Effector memory CD8-positive, alpha-beta T cell (primary cell): ENCODE data around the gene ZNG1A.
"Not testable (repeated sequence)": the region's sequence is repeated elsewhere in the genome, so short reads cannot be mapped to it uniquely, and the experiment has no call there.

Experiments used
- ATAC-seq: fragments of 150-1000 bp; cut with Tn5 transposase; replicated peaks from 2 replicates; pipeline ENCODE4 v1.10.0; 2021; ENCODE audit warnings: mild to moderate bottlenecking, moderate library complexity
- DNase-seq, 3 experiments: peaks; one replicate each; pipeline ENCODE4 v3.0.0; 2021
- H3K27ac Mint-ChIP-seq, 2 donors: one replicate each; pipeline ENCODE4 v1.8.0; 2022; ENCODE audit warnings: mild to moderate bottlenecking in 2 of 2, mixed read lengths in 2 of 2, moderate library complexity in 2 of 2
- H3K27me3 Mint-ChIP-seq, 2 donors: one replicate each; pipeline ENCODE4 v1.8.0; 2022; ENCODE audit warnings: mixed read lengths in 2 of 2
- H3K36me3 Mint-ChIP-seq: one replicate; pipeline ENCODE4 v1.8.0; 2022; ENCODE audit warnings: mild to moderate bottlenecking, moderate library complexity, mixed read lengths; ENCODE audit not compliant: insufficient read depth
- H3K4me1 Mint-ChIP-seq, 2 donors: one replicate each; pipeline ENCODE4 v1.8.0; 2022; ENCODE audit warnings: low read depth in 2 of 2, mixed read lengths in 2 of 2
- H3K4me3 Mint-ChIP-seq, 2 donors: one replicate each; pipeline ENCODE4 v1.8.0; 2022; ENCODE audit warnings: mild to moderate bottlenecking in 2 of 2, mixed read lengths in 2 of 2, moderate library complexity in 2 of 2
- H3K9me3 Mint-ChIP-seq, 2 donors: one replicate each; pipeline ENCODE4 v1.8.0; 2022; ENCODE audit warnings: mixed read lengths in 2 of 2
- total RNA-seq, 9 experiments: gene quantifications; one replicate each; lab custom pipeline; 2026; lab: John Stamatoyannopoulos, UW

The ZNG1A gene
- 6.7 to 47.0 (median 18.7) reads per million in 9 experiments for total RNA-seq

DNA sequence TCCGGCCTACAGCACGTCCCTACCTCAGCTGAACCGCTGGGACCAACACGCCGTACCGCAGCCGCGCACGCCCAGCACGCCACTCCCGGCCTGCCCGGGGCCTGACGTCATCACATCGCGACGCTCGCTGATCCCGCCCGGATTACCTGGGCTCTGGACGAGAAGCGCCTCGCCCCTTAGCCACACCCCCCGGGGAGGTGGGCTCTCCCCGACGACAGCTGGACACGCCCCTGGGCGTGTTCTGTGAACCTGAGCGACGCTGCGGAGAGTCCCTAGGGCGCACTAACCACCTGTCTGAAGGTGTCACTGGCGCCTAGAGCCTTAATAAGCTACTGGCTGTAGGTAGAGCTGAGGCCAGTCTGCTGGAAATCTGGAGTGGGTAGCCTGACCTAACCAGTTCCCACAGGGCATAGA, at the start of gene ZNG1A:
Gene ZNG1A, minus strand, starts transcription at position 87 of the 414 bp plus-strand sequence. CDS start 87 bp downstream, outside the sequence.
- H3K27me3 Mint-ChIP-seq, H3K9me3 Mint-ChIP-seq, H3K4me1 Mint-ChIP-seq: not testable (repeated sequence)
- peak within 1 kb of the TSS; percentile 64 to 80 for H3K4me3 Mint-ChIP-seq
- peaks cover 10% of the 10 kb centered on the region for H3K36me3 Mint-ChIP-seq
- H3K27ac Mint-ChIP-seq = peak within 1 kb of the TSS; percentile 81 to 93
- DNase-seq = peak in 2 of 3 experiments; percentile 70 to 78
- ATAC-seq = peak; percentile 33

DNA sequence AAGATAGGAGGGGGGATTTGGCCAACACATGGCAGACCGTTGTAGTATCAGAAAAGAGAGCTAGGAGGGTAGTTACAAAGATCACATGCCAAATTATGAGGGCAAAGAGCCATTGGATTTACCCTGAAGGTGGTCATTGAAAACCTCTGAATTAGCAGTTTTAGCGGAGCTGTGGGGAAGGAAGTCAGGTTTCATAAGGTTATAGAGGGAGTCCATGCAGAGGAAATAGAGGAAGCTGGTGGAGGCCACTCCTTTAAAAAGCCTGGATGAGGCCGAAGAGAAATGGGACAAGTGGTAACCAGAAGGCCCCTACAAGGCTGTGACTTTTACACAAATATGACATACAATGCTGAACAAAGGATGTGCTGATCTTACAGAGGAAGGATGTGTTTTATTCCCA, 49.0 kb upstream of the ZNG1A start:
- H3K36me3 Mint-ChIP-seq = no peaks in the 10 kb centered on the region
- H3K27me3 Mint-ChIP-seq = no peaks in the 10 kb centered on the region
- DNase-seq (no peak), ATAC-seq (no peak)
- H3K4me3 Mint-ChIP-seq = no peak overlapping the region
- H3K9me3 Mint-ChIP-seq = no peaks in the 10 kb centered on the region
- H3K27ac Mint-ChIP-seq = no peak overlapping the region
- peaks cover 3 to 6% of the 10 kb centered on the region in 2 donors for H3K4me1 Mint-ChIP-seq

DNA sequence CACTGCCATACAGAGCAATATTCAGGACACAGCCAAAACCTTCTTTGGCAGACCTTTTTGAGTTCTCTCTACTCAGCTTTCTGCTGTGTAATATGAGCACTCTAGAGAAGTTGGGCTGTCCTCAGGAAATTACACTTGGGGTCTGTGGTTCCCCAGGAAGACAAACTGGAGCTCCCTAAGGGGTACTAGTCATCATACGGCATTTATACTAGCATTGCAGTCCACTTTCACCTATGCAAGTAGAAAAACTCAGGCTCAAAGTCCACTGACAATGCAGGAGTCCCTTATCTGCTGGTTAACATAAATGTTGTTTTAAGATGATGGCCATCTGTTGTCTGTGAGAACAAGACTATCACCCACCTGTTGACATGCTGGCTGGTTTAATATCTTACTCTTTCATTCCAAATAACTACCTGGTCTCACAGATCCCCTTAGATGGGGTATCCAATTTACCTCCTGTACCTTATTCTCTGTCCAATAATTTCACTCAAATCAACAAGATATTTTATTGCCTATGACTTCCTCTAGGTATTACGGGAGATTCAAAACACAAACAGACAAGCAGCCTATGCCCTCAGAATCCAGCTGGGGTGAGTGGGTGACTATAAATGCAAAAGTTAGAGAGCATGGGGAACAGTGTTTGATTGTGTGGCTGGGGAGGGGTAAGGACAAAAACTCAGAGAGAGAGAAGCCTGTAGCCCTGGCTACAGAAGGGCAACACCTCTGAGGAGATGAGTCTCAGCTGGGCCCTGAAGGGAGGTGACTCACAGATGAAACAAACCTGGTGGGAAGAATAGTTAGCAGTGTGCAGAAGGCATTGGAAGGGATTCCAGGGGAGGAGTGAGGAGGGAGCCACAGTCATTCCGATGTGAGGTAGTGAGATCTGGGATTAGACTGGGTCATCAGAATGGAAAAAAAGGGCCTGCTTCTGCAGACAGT, 46.0 kb upstream of the ZNG1A start:
- DNase-seq = no peak
- no peaks in the 10 kb centered on the region for H3K36me3 Mint-ChIP-seq
- H3K4me1 Mint-ChIP-seq = peaks cover 11 to 13% of the 10 kb centered on the region in 2 donors
- no peaks in the 10 kb centered on the region for H3K27me3 Mint-ChIP-seq
- no peaks in the 10 kb centered on the region for H3K9me3 Mint-ChIP-seq
- peak; percentile 75 for ATAC-seq
- H3K4me3 Mint-ChIP-seq = peak overlapping the region in 1 of 2 donors; percentile 4
- H3K27ac Mint-ChIP-seq = peak overlapping the region in 1 of 2 donors; percentile 23

DNA sequence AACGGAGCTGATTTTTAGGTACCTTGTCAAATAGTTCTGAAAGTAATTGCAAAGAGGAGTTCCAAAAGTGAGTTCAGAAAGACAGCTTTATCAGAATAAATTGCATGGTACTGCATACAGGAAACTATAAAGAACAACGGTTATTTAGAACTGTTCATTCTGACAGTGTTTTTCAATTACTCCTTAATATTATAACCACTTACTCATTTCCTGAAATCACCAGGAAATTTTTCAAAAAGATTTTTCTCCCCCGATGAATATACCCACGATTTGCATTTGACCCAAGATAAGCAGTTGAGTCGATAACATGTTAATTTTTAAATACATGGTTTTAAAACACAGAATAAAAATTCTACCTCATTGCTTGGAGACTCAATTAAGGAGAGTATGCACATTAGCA, 45.2 kb upstream of the ZNG1A start:
- no peak for ATAC-seq
- Mint-ChIP-seq H3K9me3 (no peaks in the 10 kb centered on the region), H3K4me3 (peak overlapping the region in 1 of 2 donors; percentile 4), H3K27me3 (no peaks in the 10 kb centered on the region), H3K27ac (peak overlapping the region in 1 of 2 donors; percentile 23), H3K36me3 (no peaks in the 10 kb centered on the region), H3K4me1 (peaks cover 11 to 13% of the 10 kb centered on the region in 2 donors)
- no peak for DNase-seq

DNA sequence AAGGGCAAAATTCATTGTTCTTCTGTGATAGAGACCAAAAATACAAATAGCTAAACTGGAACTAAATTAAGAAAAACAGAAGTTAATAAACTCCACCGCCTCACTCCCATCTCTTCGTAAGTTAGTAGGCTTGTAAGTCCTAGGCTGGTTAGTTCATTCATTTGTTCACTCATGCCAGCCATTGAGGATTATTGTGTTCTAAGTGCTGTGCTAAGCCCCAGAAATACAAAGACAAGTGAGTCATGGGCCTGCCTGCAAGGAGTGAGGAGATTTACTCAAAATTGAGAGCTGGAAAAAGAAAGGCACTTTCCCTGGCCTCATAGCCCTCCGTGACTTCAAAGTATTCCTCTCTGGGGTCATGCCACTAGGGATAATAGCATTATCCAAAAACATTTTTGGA, 44.3 kb upstream of the ZNG1A start:
- H3K9me3 Mint-ChIP-seq = no peaks in the 10 kb centered on the region
- ATAC-seq (no peak), DNase-seq (no peak)
- H3K36me3 Mint-ChIP-seq = no peaks in the 10 kb centered on the region
- H3K4me1 Mint-ChIP-seq = peaks cover 11 to 13% of the 10 kb centered on the region in 2 donors
- no peak overlapping the region for H3K27ac Mint-ChIP-seq
- no peak overlapping the region for H3K4me3 Mint-ChIP-seq
- H3K27me3 Mint-ChIP-seq = no peaks in the 10 kb centered on the region

DNA sequence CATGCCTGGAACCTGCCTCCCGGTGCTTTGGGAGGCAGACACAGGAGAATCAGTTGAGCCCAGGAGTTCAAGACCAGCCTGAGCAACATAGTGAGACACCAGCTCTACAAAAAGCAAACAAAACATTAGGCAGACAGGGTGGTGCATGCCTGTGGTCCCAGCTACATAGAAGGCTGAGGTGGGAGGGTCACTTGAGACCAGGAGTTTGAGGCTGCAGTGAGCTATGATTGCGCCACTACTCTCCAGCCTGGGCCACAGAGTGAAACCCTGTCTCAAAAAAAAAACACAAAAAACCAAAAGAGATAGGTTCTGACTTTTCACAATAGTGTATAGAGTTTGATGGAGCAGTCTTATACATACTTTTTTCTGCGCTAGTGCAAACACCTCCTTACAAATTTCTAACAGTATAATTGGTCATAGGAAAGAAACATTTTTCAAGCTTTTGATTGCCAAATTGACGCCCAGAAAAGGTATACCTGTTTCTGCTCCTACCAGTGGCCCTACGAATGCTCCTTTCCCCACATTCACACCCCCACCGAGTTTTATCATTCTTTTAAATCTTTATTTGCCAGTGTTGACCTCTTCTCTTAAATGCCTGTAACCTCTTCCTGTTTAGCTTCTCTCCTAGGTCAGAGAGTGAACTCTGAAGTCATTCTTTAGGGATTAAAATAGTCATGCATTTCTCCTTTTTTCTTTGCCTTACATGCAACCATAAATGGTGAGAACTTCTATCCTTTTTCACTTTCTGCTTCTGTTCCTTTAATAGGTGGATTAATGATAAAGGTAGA, 43.3 kb upstream of the ZNG1A start:
- H3K4me3 Mint-ChIP-seq = peak overlapping the region in 1 of 2 donors; percentile 11
- DNase-seq = no peak
- H3K36me3 Mint-ChIP-seq = no peaks in the 10 kb centered on the region
- no peaks in the 10 kb centered on the region for H3K27me3 Mint-ChIP-seq
- H3K4me1 Mint-ChIP-seq = peaks cover 13 to 14% of the 10 kb centered on the region in 2 donors
- H3K9me3 Mint-ChIP-seq = no peaks in the 10 kb centered on the region
- ATAC-seq = peak; percentile 39
- peak overlapping the region; percentile 7 to 44 for H3K27ac Mint-ChIP-seq

DNA sequence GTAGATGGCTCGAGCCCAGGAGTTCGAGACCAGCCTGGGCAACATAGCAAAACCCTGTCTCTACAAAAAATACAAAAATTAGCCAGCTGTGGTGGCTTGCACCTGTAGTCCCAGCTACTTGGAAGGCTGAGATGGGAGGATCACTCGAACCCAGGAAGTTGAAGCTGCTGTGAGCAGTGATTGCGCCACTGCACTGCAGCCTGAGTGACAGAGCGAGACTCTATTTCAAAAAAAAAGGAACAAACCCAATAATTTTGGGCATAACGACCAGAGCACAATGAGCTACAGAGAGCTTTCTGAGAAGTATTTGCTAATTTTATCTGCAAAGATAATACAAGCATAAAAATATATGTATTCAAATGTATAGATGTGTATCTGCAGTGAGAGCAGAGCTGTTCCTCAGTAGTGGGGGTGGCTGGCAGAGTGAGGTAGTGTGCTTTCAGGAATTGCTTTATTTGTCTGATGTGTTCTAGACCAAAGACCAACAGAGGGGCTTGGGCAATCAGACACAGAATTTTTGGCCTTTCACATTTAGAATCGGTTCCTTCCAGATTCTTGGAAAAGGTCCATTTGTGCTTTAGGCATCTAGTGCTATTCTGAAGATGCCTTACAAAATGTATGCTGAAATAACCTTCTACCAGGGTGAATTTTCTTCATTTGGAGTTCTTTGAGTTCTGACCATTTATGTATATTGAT, 41.0 kb upstream of the ZNG1A start:
- no peaks in the 10 kb centered on the region for H3K27me3 Mint-ChIP-seq
- no peak overlapping the region for H3K4me3 Mint-ChIP-seq
- ATAC-seq (no peak), DNase-seq (no peak)
- no peak overlapping the region for H3K27ac Mint-ChIP-seq
- H3K4me1 Mint-ChIP-seq = peaks cover 13 to 24% of the 10 kb centered on the region in 2 donors
- no peaks in the 10 kb centered on the region for H3K9me3 Mint-ChIP-seq
- peaks cover 3% of the 10 kb centered on the region for H3K36me3 Mint-ChIP-seq

DNA sequence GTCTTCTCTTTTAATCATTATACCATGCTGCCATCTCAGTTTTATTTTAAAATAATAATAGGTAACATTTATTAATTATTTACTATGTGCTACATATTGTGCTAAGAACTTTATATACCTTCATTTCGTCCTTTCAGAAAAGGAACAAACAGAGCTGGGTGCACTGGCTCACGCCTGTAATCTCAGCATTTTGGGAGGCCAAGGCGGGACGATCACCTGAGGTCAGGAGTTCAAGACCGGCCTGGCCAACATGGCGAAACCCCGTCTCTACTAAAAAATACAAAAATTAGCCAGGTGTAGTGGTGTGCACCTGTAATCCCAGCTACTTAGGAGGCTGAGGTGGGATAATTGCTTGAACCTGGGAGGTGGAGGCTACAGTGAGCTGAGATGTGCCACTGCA, 40.2 kb upstream of the ZNG1A start:
- ATAC-seq, H3K9me3 Mint-ChIP-seq, H3K4me3 Mint-ChIP-seq, DNase-seq, H3K27me3 Mint-ChIP-seq, H3K36me3 Mint-ChIP-seq, H3K27ac Mint-ChIP-seq: not testable (repeated sequence)
- H3K4me1 Mint-ChIP-seq = peaks cover 9 to 24% of the 10 kb centered on the region in 2 donors

DNA sequence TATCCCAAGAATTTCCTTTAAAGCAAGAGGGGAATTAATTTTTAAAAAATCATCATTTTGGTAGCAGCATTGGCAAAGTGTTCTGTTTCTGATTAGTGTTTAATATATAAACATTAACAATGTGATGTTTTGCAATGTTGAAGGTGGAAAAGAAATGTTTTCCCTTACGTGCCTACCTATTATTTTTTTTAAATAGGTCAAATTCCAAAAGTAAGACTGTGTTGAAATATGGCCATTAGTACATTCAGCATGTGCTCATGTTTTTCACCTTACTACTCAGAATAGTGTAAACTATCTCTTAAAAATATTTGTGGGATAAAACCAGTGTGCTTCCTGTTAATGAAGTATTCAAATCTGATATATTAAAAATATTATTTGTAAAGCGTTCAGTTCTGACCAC, 39.1 kb upstream of the ZNG1A start:
- ATAC-seq (no peak), DNase-seq (no peak)
- peaks cover 8 to 21% of the 10 kb centered on the region in 2 donors for H3K4me1 Mint-ChIP-seq
- no peak overlapping the region for H3K27ac Mint-ChIP-seq
- no peaks in the 10 kb centered on the region for H3K27me3 Mint-ChIP-seq
- no peaks in the 10 kb centered on the region for H3K9me3 Mint-ChIP-seq
- peaks cover 3% of the 10 kb centered on the region for H3K36me3 Mint-ChIP-seq
- no peak overlapping the region for H3K4me3 Mint-ChIP-seq

DNA sequence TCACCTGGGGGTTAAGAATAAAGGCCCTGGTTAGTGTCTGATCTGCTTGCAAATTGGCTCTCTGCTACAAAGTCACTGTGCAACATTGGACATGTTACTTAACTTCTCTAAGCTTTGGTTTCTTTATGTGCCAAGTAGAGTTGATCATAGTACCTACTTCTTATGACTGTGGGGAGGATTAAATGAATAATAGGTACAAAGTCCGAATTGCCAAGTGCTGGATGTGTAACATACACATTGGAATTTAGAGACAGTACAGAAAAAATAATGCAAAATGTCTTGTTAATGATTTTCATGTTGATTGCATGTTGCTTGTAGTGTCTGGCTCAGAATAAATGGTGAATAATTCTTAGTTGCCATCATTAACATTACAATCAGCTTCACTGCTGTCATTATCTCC, 38.0 kb upstream of the ZNG1A start:
- peak overlapping the region in 1 of 2 donors; percentile 77 for H3K4me3 Mint-ChIP-seq
- no peaks in the 10 kb centered on the region for H3K9me3 Mint-ChIP-seq
- H3K27ac Mint-ChIP-seq = no peak overlapping the region
- no peak for ATAC-seq
- peaks cover 0 to 13% of the 10 kb centered on the region in 2 donors for H3K4me1 Mint-ChIP-seq
- peaks cover 3% of the 10 kb centered on the region for H3K36me3 Mint-ChIP-seq
- H3K27me3 Mint-ChIP-seq = no peaks in the 10 kb centered on the region
- DNase-seq = no peak

DNA sequence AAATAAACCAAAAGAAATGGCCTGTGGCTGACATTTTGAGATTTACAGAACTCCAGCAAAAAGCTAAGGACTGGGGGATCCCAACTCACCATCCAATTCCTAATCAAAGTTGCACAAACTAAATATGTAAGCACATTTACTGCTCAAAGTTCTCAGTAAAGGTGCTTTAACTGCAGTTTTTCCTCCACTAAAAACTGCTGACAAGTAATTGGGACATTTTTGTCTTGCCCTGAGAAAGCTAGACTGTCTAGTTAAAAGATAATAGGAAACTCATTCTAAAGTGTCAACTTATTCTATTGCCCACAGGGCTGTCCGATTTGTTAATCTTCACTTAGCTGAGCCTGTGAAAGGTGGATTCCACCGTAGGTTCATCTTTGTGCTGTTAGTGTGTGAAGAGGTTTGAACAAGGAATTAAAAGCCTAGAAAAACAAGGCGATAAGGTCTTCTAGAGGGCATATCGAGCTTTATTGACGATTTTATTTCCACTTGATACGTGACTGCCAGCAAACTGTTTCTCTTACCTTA, 36.8 kb upstream of the ZNG1A start:
- Mint-ChIP-seq H3K36me3 (peaks cover 3% of the 10 kb centered on the region), H3K9me3 (no peaks in the 10 kb centered on the region), H3K27me3 (no peaks in the 10 kb centered on the region)

DNA sequence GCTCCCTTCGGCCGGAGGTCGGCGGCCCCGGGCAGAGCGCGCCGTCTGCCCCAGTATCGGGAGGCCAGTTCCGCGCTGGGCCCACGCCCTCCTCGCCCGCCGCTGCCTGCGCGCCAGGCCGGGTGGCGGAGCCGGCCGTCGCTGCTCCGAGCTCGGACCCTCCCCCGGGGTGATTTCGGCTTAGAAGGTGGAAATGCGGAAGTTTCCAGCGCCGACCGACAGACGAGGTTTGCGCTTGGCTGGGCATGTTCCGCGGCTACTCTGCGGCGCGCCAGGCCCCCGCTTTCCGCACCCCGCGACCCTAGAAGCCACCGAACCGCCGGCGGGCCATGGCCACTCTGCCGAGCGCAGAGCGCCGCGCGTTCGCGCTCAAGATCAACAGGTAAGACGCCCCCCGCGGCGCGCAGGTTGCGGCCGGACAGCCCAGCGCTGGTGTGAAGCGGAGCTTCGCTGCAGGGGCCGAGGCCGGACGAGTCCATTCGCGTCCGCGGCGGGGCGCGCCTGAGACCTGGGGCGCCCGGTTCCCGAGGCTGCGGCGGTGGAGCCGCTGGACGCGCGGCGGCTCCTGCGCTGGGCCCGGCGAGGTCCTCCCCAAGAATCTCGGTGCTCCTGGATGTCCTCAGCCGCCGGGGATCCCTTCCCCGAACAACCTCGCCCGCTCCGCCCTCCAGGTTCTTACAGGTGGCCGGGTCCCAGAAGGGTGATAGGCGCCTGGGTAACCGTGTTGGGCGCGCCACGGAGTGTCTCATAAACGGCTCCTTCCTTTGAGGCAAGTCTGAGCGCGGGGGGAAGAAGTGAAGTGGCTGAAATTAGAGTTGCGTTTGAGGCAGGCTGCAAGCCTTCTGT, 36.0 kb upstream of the ZNG1A start, which contains the start of gene DOCK8:
Gene DOCK8, plus strand, starts transcription at position 218 of the 846 bp plus-strand sequence. Its CDS starts 112 bp downstream, at position 330.
- peaks cover 0 to 12% of the 10 kb centered on the region in 2 donors for H3K4me1 Mint-ChIP-seq

More for the DNA sequence above, 36.8 kb upstream of the ZNG1A start:
- ATAC-seq (no peak), DNase-seq (no peak)
- H3K4me3 Mint-ChIP-seq = peak overlapping the region; percentile 72 to 77
- peak overlapping the region in 1 of 2 donors; percentile 49 for H3K27ac Mint-ChIP-seq
- peaks cover 0 to 12% of the 10 kb centered on the region in 2 donors for H3K4me1 Mint-ChIP-seq

More for the DNA sequence above, 36.0 kb upstream of the ZNG1A start, which contains the start of gene DOCK8:
- H3K4me3 Mint-ChIP-seq = peak within 1 kb of the TSS; percentile 72 to 77
- no peaks in the 10 kb centered on the region for H3K27me3 Mint-ChIP-seq
- peak; percentile 44 to 57 (median 51) for DNase-seq
- H3K36me3 Mint-ChIP-seq = peaks cover 3% of the 10 kb centered on the region
- no peaks in the 10 kb centered on the region for H3K9me3 Mint-ChIP-seq
- peak within 1 kb of the TSS; percentile 16 to 49 for H3K27ac Mint-ChIP-seq
- ATAC-seq = peak; percentile 75
